GM12891 (cell line): ENCODE measurements around the gene GLIS1.

Experiments
- DNase-seq: peaks from one replicate; pipeline ENCODE4 v3.0.0; 2011; ENCODE audit warnings: low spot score; ENCODE audit not compliant: insufficient read length
- FAIRE-seq: peaks from 2 replicates; lab custom pipeline; 2011; peaks lifted over from hg19 to GRCh38; lab: Jason Lieb, UNC
- PAX5 ChIP-seq: IDR thresholded peaks from 2 replicates; pipeline ENCODE4 v1.6.1; 2011; ENCODE audit warnings: low read length, moderate library complexity, mild to moderate bottlenecking; ENCODE audit not compliant: insufficient read depth, severe bottlenecking
- POLR2A ChIP-seq: IDR thresholded peaks from 2 replicates; pipeline ENCODE4 v1.6.1; 2011; ENCODE audit warnings: low read depth, low read length, control low read depth
- POLR2AphosphoS5 ChIP-seq: IDR thresholded peaks from 2 replicates; pipeline ENCODE4 v1.6.1; 2011; ENCODE audit warnings: low read depth, low read length, control low read depth
- POU2F2 ChIP-seq: IDR thresholded peaks from 2 replicates; pipeline ENCODE4 v1.6.1; 2011; ENCODE audit warnings: low read depth, mild to moderate bottlenecking, control low read depth, low read length, moderate library complexity
- SPI1 ChIP-seq: IDR thresholded peaks from 2 replicates; pipeline ENCODE4 v1.6.1; 2011; ENCODE audit warnings: low read depth, low read length, control low read depth
- TAF1 ChIP-seq: IDR thresholded peaks from 2 replicates; pipeline ENCODE4 v1.6.1; 2011; ENCODE audit warnings: low read depth, low read length, control low read depth

The GLIS1 gene

DNA sequence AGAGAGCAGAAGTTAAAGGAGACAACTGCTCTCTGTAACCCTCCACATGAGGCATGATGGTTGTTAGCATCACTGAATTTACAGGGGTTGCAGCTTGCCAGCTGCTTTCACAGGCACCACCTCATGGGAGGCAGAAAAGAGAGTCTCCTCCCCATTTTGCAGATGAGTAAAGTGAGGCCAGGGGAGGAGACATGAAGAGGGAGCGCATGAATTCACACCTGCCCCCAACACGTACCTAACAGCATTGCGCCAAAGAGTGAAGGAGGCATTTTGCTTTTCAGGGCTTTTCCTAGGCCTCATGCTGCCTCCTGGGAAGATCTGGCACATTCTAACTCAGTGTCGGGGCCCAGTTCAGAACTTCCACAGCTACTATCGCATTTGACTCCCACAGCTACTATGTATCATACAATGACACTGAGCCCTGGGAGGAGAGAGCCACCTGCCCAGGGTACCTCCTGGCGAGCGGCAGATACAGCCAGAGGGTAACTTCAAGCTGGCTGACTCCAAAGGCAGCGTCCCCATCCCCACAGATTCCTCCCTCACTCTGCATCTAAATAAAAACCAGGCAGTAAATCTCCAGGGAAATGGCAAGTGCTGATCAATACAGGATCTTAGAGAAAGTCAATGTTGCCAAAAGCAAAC lies 34.0 kb downstream of the GLIS1 start:
- DNase-seq = no peak
- no peak for FAIRE-seq
- no peak for TF ChIP-seq POLR2AphosphoS5
- no peak for TF ChIP-seq TAF1
- TF ChIP-seq POLR2A = no peak
- no peak for TF ChIP-seq PAX5
- no peak for TF ChIP-seq SPI1
- no peak for TF ChIP-seq POU2F2

DNA sequence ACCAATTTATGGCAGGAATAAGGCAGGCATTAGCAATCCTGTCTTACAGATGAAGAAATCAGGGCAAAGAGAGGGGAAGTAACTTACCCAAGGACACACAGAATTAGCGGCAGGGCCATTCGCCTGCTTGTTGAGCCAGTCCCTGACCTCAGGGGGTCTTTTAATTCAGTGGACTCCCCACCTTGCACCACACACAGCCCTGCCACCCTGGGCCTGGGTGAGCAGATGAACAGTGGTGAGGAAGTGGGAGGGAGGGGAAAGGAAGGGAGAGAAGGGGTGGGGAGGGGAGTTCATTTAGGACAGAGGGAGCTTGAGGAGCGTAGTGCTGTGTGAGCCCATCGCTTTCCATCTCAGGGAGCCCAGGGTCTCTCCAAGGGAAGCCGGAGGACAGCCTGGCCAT lies 34.7 kb downstream of the GLIS1 start:
- DNase-seq (no peak), FAIRE-seq (no peak)
- TF ChIP-seq SPI1 = no peak
- no peak for TF ChIP-seq POLR2AphosphoS5
- no peak for TF ChIP-seq PAX5
- no peak for TF ChIP-seq POLR2A
- TF ChIP-seq POU2F2 = no peak
- TF ChIP-seq TAF1 = no peak

- DNase-seq = no peak
- TF ChIP-seq POLR2AphosphoS5 = no peak
- TF ChIP-seq POU2F2 = no peak
- no peak for TF ChIP-seq PAX5
- TF ChIP-seq TAF1 = no peak
- FAIRE-seq = no peak
These were observed 35.8 kb downstream of the GLIS1 start for GRCh38 chr1:53703174-53703573.

DNA sequence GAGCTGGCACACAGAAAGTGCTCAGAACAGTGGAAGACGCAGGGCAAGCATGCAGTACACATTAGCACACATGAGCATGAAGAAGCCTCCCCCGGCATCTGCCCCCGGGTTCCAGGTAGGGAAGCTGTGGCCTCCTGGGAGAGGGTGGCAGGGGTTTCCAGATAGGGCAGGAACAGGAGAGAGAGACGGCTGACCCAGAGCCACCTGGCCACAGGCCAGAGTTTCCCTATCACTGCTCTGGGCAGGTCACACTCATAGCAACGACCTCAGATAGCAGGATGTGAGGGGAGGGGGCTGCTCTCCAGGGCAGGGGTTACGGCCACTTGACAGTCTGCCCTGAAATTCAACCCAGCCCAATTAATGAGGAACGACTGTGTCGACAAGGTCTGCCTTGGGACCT lies 36.6 kb downstream of the GLIS1 start:
- DNase-seq = no peak
- FAIRE-seq = no peak
- TF ChIP-seq PAX5 (no peak), POLR2AphosphoS5 (no peak), SPI1 (no peak), TAF1 (no peak), POLR2A (no peak), POU2F2 (no peak)

DNA sequence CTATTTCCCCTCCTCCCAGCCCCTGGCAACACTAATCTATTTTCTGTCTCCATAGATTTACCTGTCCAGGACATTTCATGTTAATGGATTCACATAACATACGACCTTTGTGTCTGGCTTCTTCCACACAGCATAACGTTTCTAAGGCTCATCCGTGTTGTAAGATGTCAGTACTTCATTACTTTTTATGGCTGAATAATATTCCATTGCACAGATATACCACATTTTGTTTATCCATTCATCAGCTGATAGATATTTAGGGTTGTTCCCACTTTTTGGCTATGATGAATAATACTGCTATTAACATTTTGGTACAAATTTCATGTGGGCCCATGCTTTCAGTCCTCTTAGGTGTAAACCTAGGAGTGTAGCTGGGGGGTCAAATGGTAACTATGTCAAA lies 38.2 kb downstream of the GLIS1 start:
- FAIRE-seq = no peak
- no peak for DNase-seq
- TF ChIP-seq POLR2A (no peak), POU2F2 (no peak), TAF1 (no peak), SPI1 (no peak), PAX5 (no peak), POLR2AphosphoS5 (no peak)

GRCh38 chr1:53699981-53700380 lies 39.0 kb downstream of the GLIS1 start:
- DNase-seq (no peak), FAIRE-seq (no peak)

DNA sequence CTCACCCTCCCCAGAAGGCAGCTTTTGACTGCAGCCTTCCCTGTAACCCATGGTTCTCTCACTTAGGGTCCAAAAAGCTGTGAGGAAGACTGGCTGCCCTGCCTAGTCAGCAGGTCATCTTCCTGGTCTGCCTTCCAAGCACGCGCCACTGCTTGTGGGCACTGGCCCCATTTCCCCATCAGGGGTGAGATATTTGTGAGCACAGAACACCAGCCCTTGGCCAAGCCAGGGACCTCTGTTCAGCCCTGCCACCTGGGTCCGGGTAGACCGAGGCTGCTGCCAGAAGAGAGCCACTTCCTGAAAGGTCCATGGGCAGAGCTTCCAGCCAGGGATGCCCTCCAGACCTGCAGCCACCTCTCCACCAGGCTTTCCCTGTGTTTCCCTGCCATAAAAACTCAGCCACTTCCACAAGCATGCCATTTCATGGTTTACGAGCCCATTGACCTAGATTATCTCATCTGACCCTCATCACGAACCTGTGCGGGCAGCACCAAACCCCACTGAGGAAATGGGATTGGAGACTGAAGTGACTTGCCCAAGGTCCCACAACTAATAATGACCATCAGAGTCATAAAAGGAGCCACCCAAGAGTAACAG lies 40.5 kb downstream of the GLIS1 start:
- DNase-seq (no peak), FAIRE-seq (no peak)
- TF ChIP-seq POU2F2 (no peak), TAF1 (no peak), POLR2AphosphoS5 (no peak), SPI1 (no peak), PAX5 (no peak), POLR2A (no peak)

More at GRCh38 chr1:53699981-53700380, 39.0 kb downstream of the GLIS1 start:
- no peak for TF ChIP-seq PAX5
- TF ChIP-seq SPI1 = no peak
- no peak for TF ChIP-seq POLR2A
- no peak for TF ChIP-seq TAF1
- TF ChIP-seq POLR2AphosphoS5 = no peak
- TF ChIP-seq POU2F2 = no peak

DNA sequence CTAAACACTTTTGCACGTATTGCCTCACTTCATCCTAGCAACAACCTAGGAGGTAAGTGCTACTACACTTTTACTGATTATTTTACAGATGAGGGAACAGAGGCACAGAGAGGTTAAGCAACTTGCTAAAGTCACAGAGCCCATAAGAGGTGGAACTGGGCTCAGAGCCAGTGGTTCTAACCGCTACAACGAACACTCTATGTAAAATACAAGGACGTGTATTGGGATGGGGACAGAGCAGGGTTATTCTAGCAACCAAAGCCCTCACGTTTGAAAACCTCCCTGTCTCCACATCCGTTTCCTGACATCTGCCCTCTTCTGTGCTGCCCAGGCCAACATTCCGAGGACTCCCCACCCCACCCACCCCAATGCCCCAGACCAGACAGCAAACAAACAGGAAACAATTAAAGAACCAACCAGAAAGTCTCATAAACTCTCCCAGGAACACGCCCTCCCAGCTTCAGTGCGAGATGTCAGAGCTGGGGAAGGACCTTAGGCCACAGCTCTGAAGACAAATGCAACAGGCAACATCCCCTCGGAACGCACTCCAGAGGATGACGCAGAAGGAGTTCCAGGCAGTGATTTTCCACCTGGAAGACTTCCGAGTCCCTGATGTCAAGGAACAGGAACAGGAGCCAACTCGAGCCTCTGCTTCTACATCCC lies 41.1 kb downstream of the GLIS1 start:
- TF ChIP-seq POU2F2 = no peak
- TF ChIP-seq POLR2A = no peak
- no peak for TF ChIP-seq PAX5
- no peak for TF ChIP-seq TAF1
- TF ChIP-seq POLR2AphosphoS5 = no peak
- TF ChIP-seq SPI1 = no peak
- DNase-seq (no peak), FAIRE-seq (no peak)

- no peak for DNase-seq
- FAIRE-seq = no peak
- no peak for TF ChIP-seq POLR2A
- no peak for TF ChIP-seq SPI1
- no peak for TF ChIP-seq POLR2AphosphoS5
- no peak for TF ChIP-seq TAF1
- no peak for TF ChIP-seq PAX5
- TF ChIP-seq POU2F2 = no peak
These were observed 42.0 kb downstream of the GLIS1 start for GRCh38 chr1:53696990-53697389.
